Measurements from ENCODE around the gene NKX1-1.

GRCh38 chr4:1359144-1359501 lies 47.1 kb downstream of the NKX1-1 start:
- no peak for TF ChIP-seq CTCF (IDR thresholded peaks at IDR 0.05)
- no peak for TF ChIP-seq POLR2A (IDR thresholded peaks at IDR 0.05)

Data from testis (tissue), 2 donors.